Tibial artery (tissue), 4 donors: Measurements from ENCODE around the gene OTX1.
"Not testable (repeated sequence)": the region's sequence is repeated elsewhere in the genome, so short reads cannot be mapped to it uniquely, and the experiment has no call there.

Experiments
- DNase-seq, 2 donors: peaks; one replicate each; pipeline ENCODE4 v3.0.0-alpha.2; 2019
- H3K27ac ChIP-seq, 2 donors: fragments of 200-600 bp; sonication (generic) in 1 of 2; 1 replicate in 1 of 2; 2 replicates in 1 of 2; pipeline ENCODE4 v1.5.1; 2018 to 2019; ENCODE audit warnings: mild to moderate bottlenecking in 1 of 2
- H3K27me3 ChIP-seq, 2 donors: fragments of 200-600 bp; sonication (generic) in 1 of 2; one replicate each; pipeline versions ENCODE4 v1.5.1 to v1.6.0; 2016 to 2019
- H3K36me3 ChIP-seq, 3 donors: fragments of 200-600 bp; sonication (generic) in 2 of 3; one replicate each; pipeline ENCODE4 v1.5.1; 2016 to 2019; ENCODE audit warnings: mild to moderate bottlenecking in 2 of 3
- H3K4me1 ChIP-seq, 4 donors: fragments of 200-600 bp; sonication (generic) in 2 of 4; 1 replicate in 3 of 4; 2 replicates in 1 of 4; pipeline ENCODE4 v1.5.1; 2016 to 2019
- H3K4me3 ChIP-seq, 2 donors: fragments of 200-600 bp; sonication (generic) in 1 of 2; 1 replicate in 1 of 2; 2 replicates in 1 of 2; pipeline ENCODE4 v1.5.1; 2018 to 2019; ENCODE audit warnings: mild to moderate bottlenecking in 2 of 2
- H3K9me3 ChIP-seq, 3 donors: fragments of 200-600 bp; sonication (generic) in 1 of 3; one replicate each; pipeline ENCODE4 v1.5.1; 2016 to 2019
- CTCF ChIP-seq, 2 experiments: fragments of 200-600 bp in 1 of 2; fragments of 450-650 bp in 1 of 2; IDR thresholded peaks; one replicate each; pipeline ENCODE4 v1.5.1; 2017 to 2019; ENCODE audit warnings: antibody characterized with exemption in 2 of 2, mild to moderate bottlenecking in 1 of 2, moderate library complexity in 1 of 2
- intact Hi-C: fragments of 100-400 bp; cut with DNase I; formaldehyde crosslinking; loops from one replicate; pipeline ENCODE4 v1.15.0; 2023; ENCODE audit warnings: low total_unique reads

OTX1 gene

GRCh38 chr2:63009490-63009889 is 41.1 kb upstream of the OTX1 start:
- Histone ChIP-seq H3K4me1 (no peaks in the 10 kb centered on the region), H3K36me3 (peaks cover 0 to 7% (median under 1%) of the 10 kb centered on the region in 3 donors), H3K27me3 (no peaks in the 10 kb centered on the region), H3K4me3 (no peak overlapping the region), H3K9me3 (no peaks in the 10 kb centered on the region), H3K27ac (no peak overlapping the region)
- no peak for DNase-seq
- TF ChIP-seq CTCF (IDR thresholded peaks at IDR 0.05): no peak
- intact Hi-C loops: no loop called here

GRCh38 chr2:63012541-63012940 is 38.1 kb upstream of the OTX1 start:
- no peaks in the 10 kb centered on the region for H3K27me3 ChIP-seq
- H3K36me3 ChIP-seq: peaks cover 0 to 20% (median 15%) of the 10 kb centered on the region in 3 donors
- TF ChIP-seq CTCF (IDR thresholded peaks at IDR 0.05): no peak
- intact Hi-C loops: no loop called here
- no peak overlapping the region for H3K4me3 ChIP-seq
- no peaks in the 10 kb centered on the region for H3K9me3 ChIP-seq
- no peak overlapping the region for H3K27ac ChIP-seq
- DNase-seq: no peak
- no peaks in the 10 kb centered on the region for H3K4me1 ChIP-seq

GRCh38 chr2:63013438-63013837 is 37.2 kb upstream of the OTX1 start:
- H3K9me3 ChIP-seq: no peaks in the 10 kb centered on the region
- no peak overlapping the region for H3K4me3 ChIP-seq
- no peaks in the 10 kb centered on the region for H3K27me3 ChIP-seq
- no peaks in the 10 kb centered on the region for H3K4me1 ChIP-seq
- no peak for TF ChIP-seq CTCF (IDR thresholded peaks at IDR 0.05)
- peaks cover 0 to 20% (median 15%) of the 10 kb centered on the region in 3 donors for H3K36me3 ChIP-seq
- no peak overlapping the region for H3K27ac ChIP-seq
- DNase-seq: no peak
- intact Hi-C loops: no loop called here

- no peaks in the 10 kb centered on the region for H3K9me3 ChIP-seq
- H3K4me1 ChIP-seq: no peaks in the 10 kb centered on the region
- no peak overlapping the region for H3K27ac ChIP-seq
- H3K4me3 ChIP-seq: no peak overlapping the region
- H3K36me3 ChIP-seq: peaks cover 0 to 20% (median 15%) of the 10 kb centered on the region in 3 donors
- no peak for DNase-seq
- no peaks in the 10 kb centered on the region for H3K27me3 ChIP-seq
- TF ChIP-seq CTCF (IDR thresholded peaks at IDR 0.05): no peak
- intact Hi-C loops: no loop called here
These were observed 35.2 kb upstream of the OTX1 start for GRCh38 chr2:63015389-63015788.

GRCh38 chr2:63018439-63018838 is 32.2 kb upstream of the OTX1 start:
- Histone ChIP-seq H3K27me3 (no peaks in the 10 kb centered on the region), H3K9me3 (no peaks in the 10 kb centered on the region), H3K27ac (no peak overlapping the region), H3K4me3 (no peak overlapping the region), H3K36me3 (peaks cover 0 to 32% (median 15%) of the 10 kb centered on the region in 3 donors), H3K4me1 (no peaks in the 10 kb centered on the region)
- no peak for DNase-seq
- TF ChIP-seq CTCF (IDR thresholded peaks at IDR 0.05): no peak
- intact Hi-C loops: no loop called here

- intact Hi-C loops, H3K27me3 ChIP-seq, H3K9me3 ChIP-seq, H3K4me3 ChIP-seq, DNase-seq, H3K4me1 ChIP-seq, H3K27ac ChIP-seq: not testable (repeated sequence)
- H3K36me3 ChIP-seq: peaks cover 0 to 30% (median 12%) of the 10 kb centered on the region in 3 donors
These were observed 30.9 kb upstream of the OTX1 start for GRCh38 chr2:63019686-63020085.
